SK-N-SH treated with all-trans-retinoic acid at 6 μM for 48 hours (cell line): Measurements from ENCODE around the gene BCAR1.

Experiments
- ARNTL ChIP-seq: fragments of 450-650 bp; formaldehyde crosslinking; IDR thresholded peaks from 2 replicates; pipeline ENCODE4 v1.5.0; 2020; ENCODE audit warnings: low read depth, mild to moderate bottlenecking, moderate library complexity, borderline replicate concordance
- CSDC2 ChIP-seq: fragments of 250-450 bp; sonication (Bioruptor Pico); IDR thresholded peaks from 2 replicates; pipeline ENCODE4 v1.5.0; 2020; ENCODE audit warnings: mild to moderate bottlenecking, moderate library complexity
- ISL1 ChIP-seq: fragments of 250-450 bp; sonication (Bioruptor Pico); IDR thresholded peaks from 2 replicates; pipeline ENCODE4 v2.1.2; 2022; ENCODE audit warnings: mild to moderate bottlenecking, moderate library complexity
- OSR1 ChIP-seq: fragments of 250-450 bp; sonication (Bioruptor Pico); IDR thresholded peaks from 2 replicates; pipeline ENCODE4 v1.8.0; 2022; ENCODE audit warnings: moderate library complexity, mild to moderate bottlenecking, inconsistent platforms
- PATZ1 ChIP-seq: fragments of 250-450 bp; sonication (Bioruptor Pico); IDR thresholded peaks from 2 replicates; pipeline ENCODE4 v1.8.0; 2020; ENCODE audit warnings: mild to moderate bottlenecking, moderate library complexity, borderline replicate concordance
- POU6F1 ChIP-seq: fragments of 250-450 bp; sonication (Bioruptor Pico); IDR thresholded peaks from 2 replicates; pipeline ENCODE4 v1.8.0; 2021; ENCODE audit warnings: low read depth, mild to moderate bottlenecking, moderate library complexity, borderline replicate concordance
- RARB ChIP-seq: fragments of 250-450 bp; sonication (Bioruptor Pico); IDR thresholded peaks from 2 replicates; pipeline ENCODE4 v1.8.0; 2021; ENCODE audit warnings: mild to moderate bottlenecking, moderate library complexity
- TOX ChIP-seq: fragments of 250-450 bp; sonication (Bioruptor Pico); IDR thresholded peaks from 2 replicates; pipeline ENCODE4 v1.8.0; 2021; ENCODE audit warnings: mild to moderate bottlenecking, moderate library complexity, borderline replicate concordance
- TSHZ2 ChIP-seq: fragments of 250-450 bp; sonication (Bioruptor Pico); IDR thresholded peaks from 2 replicates; pipeline ENCODE4 v1.5.0; 2020; ENCODE audit warnings: mild to moderate bottlenecking, moderate library complexity
- ZFP3 ChIP-seq: fragments of 250-450 bp; sonication (Bioruptor Pico); IDR thresholded peaks from 2 replicates; pipeline ENCODE4 v1.5.0; 2020; ENCODE audit warnings: mild to moderate bottlenecking, moderate library complexity
- ZFP30 ChIP-seq: fragments of 450-650 bp; formaldehyde crosslinking; IDR thresholded peaks from 2 replicates; pipeline ENCODE4 v1.5.0; 2022; ENCODE audit warnings: mild to moderate bottlenecking, moderate library complexity
- ZNF565 ChIP-seq: fragments of 450-650 bp; formaldehyde crosslinking; conservative IDR thresholded peaks from 2 replicates; pipeline ENCODE4 v1.5.0; 2020; ENCODE audit warnings: low read depth, mild to moderate bottlenecking, moderate library complexity
- TF ChIP-seq, protein P1 (sequence below): fragments of 250-450 bp; sonication (Bioruptor Pico); IDR thresholded peaks from 2 replicates; pipeline ENCODE4 v1.5.1; 2021; ENCODE audit warnings: mild to moderate bottlenecking, moderate library complexity

GRCh38 chr16:75264999-75265910 lies 13.8 kb upstream of the BCAR1 start:
- TF ChIP-seq ARNTL (CRISPR knock-in tag) (no peak), TSHZ2 (CRISPR knock-in tag) (no peak), ISL1 (CRISPR knock-in tag) (no peak), ZFP3 (CRISPR knock-in tag) (no peak), PATZ1 (CRISPR knock-in tag) (no peak), ZFP30 (CRISPR knock-in tag) (no peak), TOX (CRISPR knock-in tag) (no peak), RARB (CRISPR knock-in tag) (no peak), ZNF565 (no peak), OSR1 (CRISPR knock-in tag) (no peak), CSDC2 (CRISPR knock-in tag) (no peak), POU6F1 (CRISPR knock-in tag) (no peak)
- TF ChIP-seq, protein P1, sequence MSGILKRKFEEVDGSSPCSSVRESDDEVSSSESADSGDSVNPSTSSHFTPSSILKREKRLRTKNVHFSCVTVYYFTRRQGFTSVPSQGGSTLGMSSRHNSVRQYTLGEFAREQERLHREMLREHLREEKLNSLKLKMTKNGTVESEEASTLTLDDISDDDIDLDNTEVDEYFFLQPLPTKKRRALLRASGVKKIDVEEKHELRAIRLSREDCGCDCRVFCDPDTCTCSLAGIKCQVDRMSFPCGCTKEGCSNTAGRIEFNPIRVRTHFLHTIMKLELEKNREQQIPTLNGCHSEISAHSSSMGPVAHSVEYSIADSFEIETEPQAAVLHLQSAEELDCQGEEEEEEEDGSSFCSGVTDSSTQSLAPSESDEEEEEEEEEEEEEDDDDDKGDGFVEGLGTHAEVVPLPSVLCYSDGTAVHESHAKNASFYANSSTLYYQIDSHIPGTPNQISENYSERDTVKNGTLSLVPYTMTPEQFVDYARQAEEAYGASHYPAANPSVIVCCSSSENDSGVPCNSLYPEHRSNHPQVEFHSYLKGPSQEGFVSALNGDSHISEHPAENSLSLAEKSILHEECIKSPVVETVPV (CRISPR knock-in tag) = no peak
